Spleen (tissue), 7 donors: ENCODE measurements around the gene TMEM127.

Experiments
- POLR2A ChIP-seq, 3 donors: fragments of 450-650 bp; IDR thresholded peaks; one replicate each; pipeline ENCODE4 v1.5.1; 2017; ENCODE audit warnings: antibody characterized with exemption in 3 of 3, mild to moderate bottlenecking in 1 of 3
- POLR2AphosphoS5 ChIP-seq, 3 donors: sonication (generic); formaldehyde crosslinking; IDR thresholded peaks; one replicate each; pipeline ENCODE4 v1.5.1; 2017; ENCODE audit warnings: antibody characterized with exemption in 3 of 3
- TF ChIP-seq, protein P1 (sequence below), 11 experiments: fragments of 200-600 bp in 7 of 11; fragments of 450-650 bp in 4 of 11; sonication (generic) in 4 of 11; IDR thresholded peaks in 8 of 11; conservative IDR thresholded peaks in 3 of 11; 1 replicate in 7 of 11; 2 replicates in 4 of 11; pipeline versions ENCODE4 v1.4.0 to v1.8.0; 2016 to 2021; ENCODE audit warnings: antibody characterized with exemption in 11 of 11, inconsistent platforms in 4 of 11, mild to moderate bottlenecking in 1 of 11
- donor health status: DM: no; HTN: no; CAD: no; lungs with moderate emphysema.
- donor health status: DM: no; HTN: no; CAD: no.
- donor health status: DM: no; HTN: no; CAD: no.

GRCh38 chr2:96315005-96315399 lies 49.2 kb upstream of the TMEM127 start:
- no peak for TF ChIP-seq POLR2A (IDR thresholded peaks at IDR 0.05)
- TF ChIP-seq POLR2AphosphoS5 (IDR thresholded peaks at IDR 0.05), result no peak
- TF ChIP-seq, protein P1, sequence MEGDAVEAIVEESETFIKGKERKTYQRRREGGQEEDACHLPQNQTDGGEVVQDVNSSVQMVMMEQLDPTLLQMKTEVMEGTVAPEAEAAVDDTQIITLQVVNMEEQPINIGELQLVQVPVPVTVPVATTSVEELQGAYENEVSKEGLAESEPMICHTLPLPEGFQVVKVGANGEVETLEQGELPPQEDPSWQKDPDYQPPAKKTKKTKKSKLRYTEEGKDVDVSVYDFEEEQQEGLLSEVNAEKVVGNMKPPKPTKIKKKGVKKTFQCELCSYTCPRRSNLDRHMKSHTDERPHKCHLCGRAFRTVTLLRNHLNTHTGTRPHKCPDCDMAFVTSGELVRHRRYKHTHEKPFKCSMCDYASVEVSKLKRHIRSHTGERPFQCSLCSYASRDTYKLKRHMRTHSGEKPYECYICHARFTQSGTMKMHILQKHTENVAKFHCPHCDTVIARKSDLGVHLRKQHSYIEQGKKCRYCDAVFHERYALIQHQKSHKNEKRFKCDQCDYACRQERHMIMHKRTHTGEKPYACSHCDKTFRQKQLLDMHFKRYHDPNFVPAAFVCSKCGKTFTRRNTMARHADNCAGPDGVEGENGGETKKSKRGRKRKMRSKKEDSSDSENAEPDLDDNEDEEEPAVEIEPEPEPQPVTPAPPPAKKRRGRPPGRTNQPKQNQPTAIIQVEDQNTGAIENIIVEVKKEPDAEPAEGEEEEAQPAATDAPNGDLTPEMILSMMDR (IDR thresholded peaks at IDR 0.05 in 8 of 11, conservative IDR thresholded peaks at IDR 0.05 in 3 of 11), result no peak
